ENCODE results near the gene PPFIBP2. TPM values are rescaled to one million over a fixed set of nuclear protein-coding genes. Genes with fewer than 3 reads are reported as not detected.
A peak's percentile ranks its signal among the peaks of the same experiment; 100 is the strongest.

PPFIBP2 gene
- total RNA-seq, 1 donor from 2014 or later: 74.1 TPM

- Mint-ChIP-seq H3K27ac (ENCODE audit: unreplicated experiment) (no peak overlapping the region), H3K4me1 (ENCODE audit: unreplicated experiment) (peaks cover 49% of the 10 kb centered on the region), H3K27me3 (ENCODE audit: unreplicated experiment) (no peaks in the 10 kb centered on the region), H3K36me3 (ENCODE audit: unreplicated experiment) (peaks cover 14% of the 10 kb centered on the region), H3K4me3 (ENCODE audit: unreplicated experiment) (no peak overlapping the region), H3K9me3 (ENCODE audit: unreplicated experiment) (no peaks in the 10 kb centered on the region)
- no peak for DNase-seq (ENCODE audit: extremely low spot score, unreplicated experiment)
- TF ChIP-seq CTCF (IDR thresholded peaks at IDR 0.05): no peak
Observed at GRCh38 chr11:7668911-7669310, 155.1 kb downstream of the PPFIBP2 start.

- Mint-ChIP-seq H3K36me3 (ENCODE audit: unreplicated experiment) (peaks cover 6% of the 10 kb centered on the region), H3K9me3 (ENCODE audit: unreplicated experiment) (no peaks in the 10 kb centered on the region), H3K27me3 (ENCODE audit: unreplicated experiment) (no peaks in the 10 kb centered on the region), H3K4me1 (ENCODE audit: unreplicated experiment) (peaks cover 44% of the 10 kb centered on the region), H3K4me3 (ENCODE audit: unreplicated experiment) (no peak overlapping the region), H3K27ac (ENCODE audit: unreplicated experiment) (no peak overlapping the region)
- no peak for TF ChIP-seq CTCF (IDR thresholded peaks at IDR 0.05)
- no peak for DNase-seq (ENCODE audit: extremely low spot score, unreplicated experiment)
Observed at GRCh38 chr11:7670641-7671040, 156.8 kb downstream of the PPFIBP2 start.

- Mint-ChIP-seq H3K27ac (ENCODE audit: unreplicated experiment) (no peak overlapping the region), H3K27me3 (ENCODE audit: unreplicated experiment) (no peaks in the 10 kb centered on the region), H3K36me3 (ENCODE audit: unreplicated experiment) (peaks cover 5% of the 10 kb centered on the region), H3K4me1 (ENCODE audit: unreplicated experiment) (peaks cover 46% of the 10 kb centered on the region), H3K9me3 (ENCODE audit: unreplicated experiment) (no peaks in the 10 kb centered on the region), H3K4me3 (ENCODE audit: unreplicated experiment) (no peak overlapping the region)
- peak; percentile 73 for DNase-seq (ENCODE audit: extremely low spot score, unreplicated experiment)
- no peak for TF ChIP-seq CTCF (IDR thresholded peaks at IDR 0.05)
Observed at GRCh38 chr11:7671347-7672215, 157.8 kb downstream of the PPFIBP2 start.

- no peak for DNase-seq (ENCODE audit: extremely low spot score, unreplicated experiment)
- H3K36me3 Mint-ChIP-seq (ENCODE audit: unreplicated experiment): peaks cover 5% of the 10 kb centered on the region
- H3K4me1 Mint-ChIP-seq (ENCODE audit: unreplicated experiment): peaks cover 47% of the 10 kb centered on the region
- H3K4me3 Mint-ChIP-seq (ENCODE audit: unreplicated experiment): peak overlapping the region; percentile 65
- peak overlapping the region; percentile 70 for H3K27ac Mint-ChIP-seq (ENCODE audit: unreplicated experiment)
- no peaks in the 10 kb centered on the region for H3K27me3 Mint-ChIP-seq (ENCODE audit: unreplicated experiment)
- no peak for TF ChIP-seq CTCF (IDR thresholded peaks at IDR 0.05)
- no peaks in the 10 kb centered on the region for H3K9me3 Mint-ChIP-seq (ENCODE audit: unreplicated experiment)
Observed at GRCh38 chr11:7672276-7672959, 158.6 kb downstream of the PPFIBP2 start.

Data from osteocyte (in vitro differentiated cells).